GM21381 (cell line): ENCODE results near the gene TRPV2.

Source experiments
- ATAC-seq: cut with Tn5 transposase; IDR thresholded peaks from one replicate; pipeline ENCODE4 v1.9.1; 2021; ENCODE audit warnings: mild to moderate bottlenecking, moderate library complexity; ENCODE audit not compliant: unreplicated experiment

The TRPV2 gene

GRCh38 chr17:16453493-16453851, 38.1 kb downstream of the TRPV2 start:
- ATAC-seq, result no peak

GRCh38 chr17:16455997-16456741, 40.8 kb downstream of the TRPV2 start:
- no peak for ATAC-seq

GRCh38 chr17:16456742-16457316, 41.5 kb downstream of the TRPV2 start:
- ATAC-seq, result no peak

- no peak for ATAC-seq
Measured at GRCh38 chr17:16459271-16459670, 43.9 kb downstream of the TRPV2 start.

- ATAC-seq, result no peak
Measured at GRCh38 chr17:16459855-16460550, 44.6 kb downstream of the TRPV2 start.

GRCh38 chr17:16460796-16461605, 45.6 kb downstream of the TRPV2 start:
- no peak for ATAC-seq

GRCh38 chr17:16461606-16461866, 46.2 kb downstream of the TRPV2 start:
- no peak for ATAC-seq

- ATAC-seq, result no peak
Measured at GRCh38 chr17:16462070-16462864, 46.9 kb downstream of the TRPV2 start.

- ATAC-seq, result no peak
Measured at GRCh38 chr17:16463358-16464302, 48.3 kb downstream of the TRPV2 start.

GRCh38 chr17:16464303-16465051, 49.1 kb downstream of the TRPV2 start:
- no peak for ATAC-seq

- no peak for ATAC-seq
Measured at GRCh38 chr17:16465052-16465312, 49.6 kb downstream of the TRPV2 start.

GRCh38 chr17:16465861-16466338, 50.5 kb downstream of the TRPV2 start:
- ATAC-seq, result no peak

GRCh38 chr17:16466407-16466806, 51.0 kb downstream of the TRPV2 start:
- ATAC-seq, result no peak

GRCh38 chr17:16467044-16467443, 51.7 kb downstream of the TRPV2 start:
- ATAC-seq, result no peak

GRCh38 chr17:16467886-16468285, 52.5 kb downstream of the TRPV2 start:
- ATAC-seq, result no peak

GRCh38 chr17:16468428-16468992, 53.1 kb downstream of the TRPV2 start:
- no peak for ATAC-seq

GRCh38 chr17:16470265-16470664, 54.9 kb downstream of the TRPV2 start:
- no peak for ATAC-seq

- no peak for ATAC-seq
Measured at GRCh38 chr17:16471295-16471694, 55.9 kb downstream of the TRPV2 start.

- no peak for ATAC-seq
Measured at GRCh38 chr17:16472539-16472938, 57.2 kb downstream of the TRPV2 start.
